GM23248 (cell line): Measurements from ENCODE around the gene KRT37. TPM values are rescaled to one million over a fixed set of nuclear protein-coding genes. Genes with fewer than 3 reads are reported as not detected.
"Not testable (repeated sequence)": the region's sequence is repeated elsewhere in the genome, so short reads cannot be mapped to it uniquely, and the experiment has no call there.

ENCODE experiments used
- DNase-seq: peaks from one replicate; pipeline ENCODE4 v3.0.0-alpha.2; 2015
- H2AFZ ChIP-seq: fragments of 200-600 bp; sonication (generic); 2 replicates; pipeline ENCODE4 v1.6.1; 2016; ENCODE audit warnings: antibody characterized with exemption
- H3F3A ChIP-seq: fragments of 200-600 bp; sonication (generic); 2 replicates; pipeline ENCODE4 v1.6.1; 2016; ENCODE audit warnings: mild to moderate bottlenecking, antibody characterized with exemption, mixed run types; ENCODE audit not compliant: insufficient read depth
- H3K27ac ChIP-seq: fragments of 200-600 bp; sonication (generic); 2 replicates; pipeline ENCODE4 v1.5.1; 2016; ENCODE audit warnings: mild to moderate bottlenecking
- H3K27me3 ChIP-seq: fragments of 200-600 bp; sonication (generic); replicated peaks from 2 replicates; pipeline ENCODE4 v1.6.1; 2016; ENCODE audit warnings: mild to moderate bottlenecking; ENCODE audit not compliant: insufficient read depth
- H3K36me3 ChIP-seq: fragments of 200-600 bp; sonication (generic); 2 replicates; pipeline ENCODE4 v1.6.1; 2016; ENCODE audit warnings: low read depth, mild to moderate bottlenecking
- H3K4me1 ChIP-seq: fragments of 200-600 bp; sonication (generic); 2 replicates; pipeline ENCODE4 v1.6.1; 2016; ENCODE audit warnings: mild to moderate bottlenecking; ENCODE audit not compliant: insufficient read depth
- H3K4me2 ChIP-seq: fragments of 200-600 bp; sonication (generic); one replicate; pipeline ENCODE4 v1.6.1; 2016; ENCODE audit warnings: mild to moderate bottlenecking; ENCODE audit not compliant: unreplicated experiment
- H3K4me3 ChIP-seq: fragments of 200-600 bp; sonication (generic); 2 replicates; pipeline ENCODE4 v1.5.1; 2016; ENCODE audit warnings: mild to moderate bottlenecking
- H3K79me2 ChIP-seq: fragments of 200-600 bp; sonication (generic); 2 replicates; pipeline ENCODE4 v1.6.1; 2016; ENCODE audit warnings: mild to moderate bottlenecking; ENCODE audit not compliant: insufficient read depth
- H3K9ac ChIP-seq: fragments of 200-600 bp; sonication (generic); 2 replicates; pipeline ENCODE4 v1.6.1; 2016; ENCODE audit warnings: mild to moderate bottlenecking
- H3K9me2 ChIP-seq: fragments of 200-600 bp; sonication (generic); 2 replicates; pipeline ENCODE4 v1.6.1; 2016; ENCODE audit warnings: mixed run types, mild to moderate bottlenecking, moderate library complexity; ENCODE audit not compliant: insufficient read depth
- H3K9me3 ChIP-seq: fragments of 200-600 bp; sonication (generic); one replicate; pipeline ENCODE4 v1.6.1; 2017; ENCODE audit warnings: low read depth
- H4K20me1 ChIP-seq: fragments of 200-600 bp; sonication (generic); 2 replicates; pipeline ENCODE4 v1.6.0; 2016; ENCODE audit not compliant: insufficient read depth
- EZH2 ChIP-seq: fragments of 200-600 bp; sonication (generic); IDR thresholded peaks from 2 replicates; pipeline ENCODE4 v1.6.1; 2018; ENCODE audit warnings: antibody characterized with exemption, mild to moderate bottlenecking; ENCODE audit not compliant: insufficient read depth, poor library complexity, severe bottlenecking
- EZH2phosphoT487 ChIP-seq: fragments of 200-600 bp; sonication (generic); IDR thresholded peaks from 2 replicates; pipeline ENCODE4 v1.6.1; 2018; ENCODE audit warnings: antibody characterized with exemption, moderate library complexity, mild to moderate bottlenecking, low read depth; ENCODE audit not compliant: insufficient read depth
- WGBS, 2 experiments: methylation state at CpG; one replicate each; pipeline ENCODE4 v1.1.6; 2015 to 2017; ENCODE audit warnings: low lambda C conversion rate in 2 of 2, low coverage in 1 of 2; ENCODE audit errors: missing lambda C conversion rate in 2 of 2; 5-methylcytosine and 5-hydroxymethylcytosine counted together
- in situ Hi-C: fragments of 300-500 bp; cut with MboI; formaldehyde crosslinking; loops from 2 replicates; pipeline ENCODE4 v1.15.0; 2020
- polyA plus RNA-seq: library from polyadenylated mRNA; unstranded; fragments of >200 nt; fragmentation: Nextera tagmentation; extraction: Ambion mirVana; gene quantifications from 2 replicates; pipeline ENCODE4 v1.2.1, GENCODE V29; 2016
- total RNA-seq: library from RNA; depleted of rRNA; stranded (reverse); fragments of >200 nt; shearing (Covaris generic); gene quantifications from 2 replicates; pipeline ENCODE4 v1.2.3, GENCODE V29; 2014

Gene KRT37
- total and polyA plus RNA-seq, 2 experiments from 2014 or later: not detected

GRCh38 chr17:41396996-41397660 lies 27.3 kb downstream of the KRT37 start, which contains the start of gene KRT31:
KRT31 (minus strand) TSS chr17:41397608; CDS start chr17:41397539, 69 bp downstream.
- no peak within 1 kb of the TSS for H3K4me2 ChIP-seq
- H3K79me2 ChIP-seq: no peaks in the 10 kb centered on the region
- H3K4me1 ChIP-seq: peaks cover 14% of the 10 kb centered on the region
- no peaks in the 10 kb centered on the region for H3K9me2 ChIP-seq
- H3K27ac ChIP-seq: no peak within 1 kb of the TSS
- WGBS, 2 experiments: 86 to 94% methylated on average over 16 of the region's 16 CpGs
- no peak for DNase-seq
- H3K27me3 ChIP-seq: no peaks in the 10 kb centered on the region
- H3K4me3 ChIP-seq: no peak within 1 kb of the TSS
- no peak within 1 kb of the TSS for H3K9ac ChIP-seq
- H2AFZ ChIP-seq: no peak within 1 kb of the TSS
- in situ Hi-C loops: no loop called here
- no peaks in the 10 kb centered on the region for H3K36me3 ChIP-seq
- TF ChIP-seq EZH2phosphoT487: no peak
- no peak for TF ChIP-seq EZH2
- H3K9me3 ChIP-seq: no peaks in the 10 kb centered on the region
- H4K20me1 ChIP-seq: no peaks in the 10 kb centered on the region
- H3F3A ChIP-seq: 0 out of 2 replicates have a peak, but pooled peaks cover under 1% of the 10 kb centered on the region

- 93 to 95% methylated on average over 7 of the region's 7 CpGs for WGBS, 2 experiments
- DNase-seq: no peak
- Histone ChIP-seq H3K4me2 (no peak overlapping the region), H3K9ac (no peak overlapping the region), H3K36me3 (no peaks in the 10 kb centered on the region), H3F3A (no peaks in the 10 kb centered on the region; the same call in 1 of the 2 replicates), H3K79me2 (no peaks in the 10 kb centered on the region), H3K9me3 (no peaks in the 10 kb centered on the region), H3K4me3 (no peak overlapping the region), H2AFZ (no peak overlapping the region), H3K9me2 (no peaks in the 10 kb centered on the region), H3K27ac (no peak overlapping the region), H4K20me1 (no peaks in the 10 kb centered on the region), H3K4me1 (peaks cover 17% of the 10 kb centered on the region), H3K27me3 (no peaks in the 10 kb centered on the region)
- in situ Hi-C loops: no loop called here
- TF ChIP-seq EZH2phosphoT487: no peak
- no peak for TF ChIP-seq EZH2
Observed at GRCh38 chr17:41396340-41396739, 28.0 kb downstream of the KRT37 start.

- Histone ChIP-seq H3K27ac (no peak overlapping the region), H3K9me2 (no peaks in the 10 kb centered on the region), H3K4me2 (no peak overlapping the region), H3K4me3 (no peak overlapping the region), H3K36me3 (no peaks in the 10 kb centered on the region), H3K9me3 (no peaks in the 10 kb centered on the region), H4K20me1 (no peaks in the 10 kb centered on the region), H2AFZ (no peak overlapping the region), H3K79me2 (no peaks in the 10 kb centered on the region), H3K27me3 (no peaks in the 10 kb centered on the region), H3K4me1 (peaks cover 17% of the 10 kb centered on the region), H3F3A (no peaks in the 10 kb centered on the region; the same call in 1 of the 2 replicates), H3K9ac (no peak overlapping the region)
- 100% methylated on average over 1 of the region's 1 CpG for WGBS, 2 experiments
- TF ChIP-seq EZH2phosphoT487 (no peak), EZH2 (no peak)
- in situ Hi-C loops: no loop called here
- no peak for DNase-seq
Observed at GRCh38 chr17:41395611-41396010, 28.8 kb downstream of the KRT37 start.

GRCh38 chr17:41395044-41395443 lies 29.3 kb downstream of the KRT37 start:
- H3K9me3 ChIP-seq, H3F3A ChIP-seq, H3K9me2 ChIP-seq, H4K20me1 ChIP-seq, H3K27ac ChIP-seq, H3K36me3 ChIP-seq, H2AFZ ChIP-seq, in situ Hi-C loops, H3K79me2 ChIP-seq, H3K9ac ChIP-seq, DNase-seq, H3K4me2 ChIP-seq, H3K27me3 ChIP-seq, H3K4me3 ChIP-seq: not testable (repeated sequence)
- peaks cover 17% of the 10 kb centered on the region for H3K4me1 ChIP-seq
- 60 to 64% methylated on average over 12 of the region's 12 CpGs for WGBS, 2 experiments
